Fibroblast of pulmonary artery (primary cell): Measurements from ENCODE around the gene PLXNB2.

Experiments used
- DNase-seq: peaks from one replicate; pipeline ENCODE4 v3.0.0-alpha.2; 2010; ENCODE audit warnings: low read depth
- H3K4me3 ChIP-seq: replicated peaks from 2 replicates; pipeline ENCODE4 v1.5.1; 2011; ENCODE audit warnings: low read depth, mild to moderate bottlenecking, control low read depth, low read length, moderate library complexity
- TF ChIP-seq, protein P1 (sequence below): IDR thresholded peaks from 2 replicates; pipeline ENCODE4 v1.5.1; 2011; ENCODE audit warnings: mild to moderate bottlenecking, control low read depth, low read length, inconsistent platforms; ENCODE audit errors: missing control alignments

Gene PLXNB2

DNA sequence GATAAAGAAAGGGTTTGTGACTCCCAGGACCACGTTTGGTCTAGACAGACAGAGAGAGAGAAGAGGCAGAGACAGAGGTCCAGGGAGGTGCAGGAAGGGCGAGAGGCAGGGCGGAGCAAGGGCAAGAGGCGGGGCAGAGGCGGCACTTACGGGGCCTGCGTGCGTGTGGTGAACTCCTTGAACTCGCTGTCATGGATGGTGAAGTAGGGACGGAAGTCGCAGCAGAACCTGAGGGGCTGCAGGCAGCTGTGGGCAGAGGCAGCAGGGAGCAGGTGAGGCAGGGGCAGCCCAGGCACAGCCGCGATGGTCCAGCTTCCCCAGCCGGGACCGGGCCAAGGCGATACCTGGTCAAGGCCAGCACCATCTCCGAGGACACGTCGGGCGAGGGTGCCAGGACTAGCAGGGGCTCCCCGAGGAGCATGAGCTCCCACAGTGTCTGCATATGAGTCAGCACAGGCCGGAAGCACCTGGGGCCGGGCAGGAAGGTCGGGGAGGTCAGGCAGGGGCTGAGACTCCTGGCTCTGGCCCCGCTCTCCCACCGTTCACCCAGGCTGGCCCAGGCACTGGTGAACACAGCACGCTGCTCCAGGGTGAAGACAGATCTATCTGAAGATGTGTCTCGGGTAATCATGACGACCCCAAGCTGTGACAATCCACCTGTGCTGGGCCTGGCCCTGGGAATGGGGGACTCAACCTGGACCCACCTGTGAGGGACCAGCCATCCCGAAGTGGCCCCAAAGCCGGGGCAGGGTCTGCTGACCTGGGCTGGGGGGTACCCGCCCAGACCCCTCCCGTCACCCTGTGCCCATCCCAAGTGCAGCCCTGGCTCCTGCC is 7.2 kb upstream of the PLXNB2 start:
- H3K4me3 ChIP-seq, result no peak overlapping the region
- TF ChIP-seq, protein P1, sequence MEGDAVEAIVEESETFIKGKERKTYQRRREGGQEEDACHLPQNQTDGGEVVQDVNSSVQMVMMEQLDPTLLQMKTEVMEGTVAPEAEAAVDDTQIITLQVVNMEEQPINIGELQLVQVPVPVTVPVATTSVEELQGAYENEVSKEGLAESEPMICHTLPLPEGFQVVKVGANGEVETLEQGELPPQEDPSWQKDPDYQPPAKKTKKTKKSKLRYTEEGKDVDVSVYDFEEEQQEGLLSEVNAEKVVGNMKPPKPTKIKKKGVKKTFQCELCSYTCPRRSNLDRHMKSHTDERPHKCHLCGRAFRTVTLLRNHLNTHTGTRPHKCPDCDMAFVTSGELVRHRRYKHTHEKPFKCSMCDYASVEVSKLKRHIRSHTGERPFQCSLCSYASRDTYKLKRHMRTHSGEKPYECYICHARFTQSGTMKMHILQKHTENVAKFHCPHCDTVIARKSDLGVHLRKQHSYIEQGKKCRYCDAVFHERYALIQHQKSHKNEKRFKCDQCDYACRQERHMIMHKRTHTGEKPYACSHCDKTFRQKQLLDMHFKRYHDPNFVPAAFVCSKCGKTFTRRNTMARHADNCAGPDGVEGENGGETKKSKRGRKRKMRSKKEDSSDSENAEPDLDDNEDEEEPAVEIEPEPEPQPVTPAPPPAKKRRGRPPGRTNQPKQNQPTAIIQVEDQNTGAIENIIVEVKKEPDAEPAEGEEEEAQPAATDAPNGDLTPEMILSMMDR, result no peak
- no peak for DNase-seq

DNA sequence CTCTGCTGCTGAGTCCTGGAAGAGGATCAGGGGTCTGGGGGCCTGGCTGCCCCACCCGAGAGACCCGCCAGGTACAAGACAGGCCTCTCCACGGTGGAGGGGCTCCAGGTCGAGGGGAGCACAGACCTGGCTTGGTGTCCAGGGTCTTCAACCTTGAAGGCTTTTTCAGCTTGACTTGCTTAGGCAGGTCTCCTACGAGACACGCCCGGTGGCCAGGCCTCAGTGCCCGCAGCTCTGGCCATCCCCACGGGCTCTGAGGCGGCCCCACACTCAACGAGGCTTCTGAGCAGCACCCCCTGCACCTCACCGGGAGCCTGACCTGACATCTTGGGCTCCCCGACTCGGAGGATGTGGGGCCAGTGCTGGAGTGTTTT is 6.6 kb upstream of the PLXNB2 start:
- no peak overlapping the region for H3K4me3 ChIP-seq
- DNase-seq, result no peak
- TF ChIP-seq, protein P1, result no peak

DNA sequence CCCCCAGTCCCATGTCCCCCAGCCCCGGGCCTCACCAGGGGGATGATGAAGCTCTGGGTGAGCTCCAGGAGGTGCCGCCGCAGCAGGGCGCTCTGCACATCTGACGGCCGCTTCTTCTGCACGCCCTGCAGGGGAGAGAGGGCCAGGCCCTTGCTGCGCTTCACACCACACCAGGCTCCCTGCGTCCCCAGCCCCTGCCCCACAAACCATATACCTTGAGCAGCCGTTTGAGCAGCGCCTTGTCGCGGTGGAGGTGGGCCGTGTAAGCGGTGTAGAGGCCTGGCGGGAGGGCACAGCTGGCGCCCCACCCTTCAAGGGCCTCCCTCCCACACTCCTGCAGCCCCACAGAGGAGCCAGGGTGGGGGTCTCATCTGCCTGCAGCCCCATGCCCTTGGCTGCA is 6.2 kb upstream of the PLXNB2 start:
- TF ChIP-seq, protein P1, result no peak
- DNase-seq, result no peak
- no peak overlapping the region for H3K4me3 ChIP-seq

DNA sequence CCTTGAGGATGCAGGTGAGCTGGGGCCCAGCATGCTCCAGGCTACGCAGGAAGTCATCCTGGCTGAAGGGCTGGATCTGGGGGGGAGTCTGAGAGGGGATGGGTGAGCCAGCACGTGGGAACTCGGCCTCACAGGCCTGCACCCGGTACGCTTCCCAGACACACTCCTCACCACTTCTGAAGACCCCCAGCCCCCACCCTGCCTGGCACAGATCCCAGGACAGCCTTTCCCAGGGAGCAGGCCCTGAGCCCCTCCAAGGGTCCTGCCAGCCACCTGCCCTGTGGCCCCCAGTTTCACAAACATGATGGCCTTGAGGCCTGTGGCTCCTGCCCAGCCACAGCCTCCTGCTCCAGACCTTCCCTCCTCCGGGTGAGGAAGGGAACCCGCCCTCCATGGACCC is 5.6 kb upstream of the PLXNB2 start:
- DNase-seq, result no peak
- TF ChIP-seq, protein P1, result no peak
- no peak overlapping the region for H3K4me3 ChIP-seq

DNA sequence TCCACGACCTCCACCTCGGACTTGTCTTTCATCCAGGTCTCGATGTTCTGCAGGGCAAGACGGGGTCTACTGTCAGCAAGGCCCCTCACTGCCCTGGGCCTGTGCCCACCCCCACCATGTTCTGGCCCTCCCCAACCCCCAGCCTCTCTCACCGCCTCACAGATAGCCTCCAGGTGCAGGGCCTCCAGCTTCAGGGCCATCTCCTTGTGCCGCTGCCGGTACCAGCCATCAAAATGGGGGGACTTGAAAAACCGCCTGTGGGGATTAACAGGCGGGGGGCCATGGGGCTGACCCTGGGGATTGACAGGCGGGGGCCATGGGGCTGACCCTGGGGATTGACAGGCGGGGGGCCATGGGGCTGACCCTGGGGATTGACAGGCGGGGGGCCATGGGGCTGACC is 4.9 kb upstream of the PLXNB2 start:
- TF ChIP-seq, protein P1, result no peak
- no peak for DNase-seq
- no peak overlapping the region for H3K4me3 ChIP-seq

DNA sequence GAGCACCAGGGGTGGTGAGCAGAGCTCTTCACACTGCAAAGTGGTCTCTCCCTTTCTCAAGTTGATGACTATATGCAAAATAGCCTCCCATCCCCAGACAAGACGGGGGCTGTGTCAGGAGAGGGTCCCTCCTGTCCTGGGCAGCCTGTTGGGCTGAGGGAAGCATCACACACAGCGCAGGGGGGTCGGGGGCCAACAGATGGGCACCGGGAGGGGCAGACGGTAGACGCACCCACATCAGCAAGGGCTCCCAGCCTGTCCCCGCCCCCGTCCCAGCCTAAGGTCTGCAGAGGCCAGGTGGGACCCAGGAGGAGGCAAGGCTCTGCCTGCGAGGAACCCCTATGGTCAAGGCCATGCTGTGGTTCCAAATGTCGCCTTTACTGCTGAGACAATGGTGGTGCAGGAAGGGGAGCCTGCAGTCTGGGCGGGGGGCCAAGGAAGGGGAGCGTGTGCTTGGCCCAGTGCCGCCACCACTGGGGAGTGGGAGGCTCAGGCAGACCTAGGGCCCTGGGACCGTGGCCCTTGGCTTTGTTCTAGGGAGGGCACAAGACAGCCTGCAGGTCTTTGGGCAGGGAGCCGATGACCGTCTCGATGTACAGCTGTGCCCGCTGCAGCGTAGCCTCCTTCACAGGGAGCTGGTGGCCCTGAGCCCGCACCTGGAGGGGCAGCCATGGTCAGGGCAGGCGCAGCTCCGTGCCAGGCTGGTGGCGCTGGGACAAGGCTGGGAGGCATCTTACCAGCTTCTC is 4.3 kb upstream of the PLXNB2 start:
- TF ChIP-seq, protein P1, result no peak
- DNase-seq, result no peak
- H3K4me3 ChIP-seq, result no peak overlapping the region
